ENCODE results near the gene NUP205. TPM values are rescaled to one million over a fixed set of nuclear protein-coding genes. Genes with fewer than 3 reads are reported as not detected.

Gene NUP205
- 100 to 1,000 TPM; 127 to 142 TPM for total RNA-seq

GRCh38 chr7:135557455-135558336, at the start of gene NUP205:
TSS of gene NUP205 (plus strand) at chr7:135557917. CDS start at chr7:135557945, 28 bp downstream.
- ChIA-PET CTCF (interaction anchor here (0.8 to 1.1 kb wide), 4 partner anchors 13 to 276 kb away, joined by 3 read pairs; no protein-coding TSS in a partner anchor), POLR2A (no interaction called here)

GRCh38 chr7:135508883-135509588, 48.7 kb upstream of the NUP205 start:
- ChIA-PET CTCF (interaction anchor here (0.6 to 1.7 kb wide), 3 partner anchors 9 to 233 kb away, joined by 3 to 5 read pairs (median 4); no protein-coding TSS in a partner anchor), POLR2A (no interaction called here)

- POLR2A ChIA-PET: no interaction called here
These were observed 48.2 kb upstream of the NUP205 start for GRCh38 chr7:135509589-135509838.

GRCh38 chr7:135509839-135510591, 47.7 kb upstream of the NUP205 start, which contains the start of gene CNOT4:
TSS of gene CNOT4 (minus strand) at chr7:135510102. CDS start at chr7:135438331, 71,771 bp downstream.
- CTCF ChIA-PET: interaction anchor here (1.3 to 1.7 kb wide), 2 partner anchors 10 to 229 kb away, joined by 3 to 4 read pairs; no protein-coding TSS in a partner anchor
- POLR2A ChIA-PET: no interaction called here

More at GRCh38 chr7:135509589-135509838, 48.2 kb upstream of the NUP205 start:
- CTCF ChIA-PET: interaction anchor here (1.3 to 1.7 kb wide), 2 partner anchors 10 to 229 kb away, joined by 3 to 4 read pairs; no protein-coding TSS in a partner anchor

- CTCF ChIA-PET: interaction anchor here (0.8 to 1.3 kb wide), 3 partner anchors 11 to 29 kb away, joined by 3 read pairs; no protein-coding TSS in a partner anchor
- POLR2A ChIA-PET: no interaction called here
These were observed 47.0 kb upstream of the NUP205 start for GRCh38 chr7:135510592-135511183.

- ChIA-PET CTCF (interaction anchor here (1.0 kb wide), 1 partner anchor 133 kb away, joined by 3 read pairs; no protein-coding TSS in a partner anchor), POLR2A (no interaction called here)
These were observed 45.4 kb upstream of the NUP205 start for GRCh38 chr7:135512135-135512887.

GRCh38 chr7:135514856-135515255, 42.9 kb upstream of the NUP205 start:
- POLR2A ChIA-PET: no interaction called here
- CTCF ChIA-PET: no interaction called here

- CTCF ChIA-PET: no interaction called here
These were observed 40.7 kb upstream of the NUP205 start for GRCh38 chr7:135517060-135517459.

GRCh38 chr7:135518748-135519147, 39.0 kb upstream of the NUP205 start:
- ChIA-PET CTCF (interaction anchor here (0.7 kb wide), 2 partner anchors 134 to 464 kb away, joined by 3 read pairs; no protein-coding TSS in a partner anchor), POLR2A (no interaction called here)

More at GRCh38 chr7:135517060-135517459, 40.7 kb upstream of the NUP205 start:
- POLR2A ChIA-PET: no interaction called here

- ChIA-PET CTCF (interaction anchor here (0.7 kb wide), 2 partner anchors 12 to 66 kb away, joined by 3 to 5 read pairs; no protein-coding TSS in a partner anchor), POLR2A (no interaction called here)
These were observed 38.5 kb upstream of the NUP205 start for GRCh38 chr7:135519233-135519688.

GRCh38 chr7:135519871-135520270, 37.8 kb upstream of the NUP205 start:
- ChIA-PET POLR2A (no interaction called here), CTCF (no interaction called here)

GRCh38 chr7:135522509-135522908, 35.2 kb upstream of the NUP205 start:
- POLR2A ChIA-PET: no interaction called here
- CTCF ChIA-PET: interaction anchor here (0.8 kb wide), 1 partner anchor 11 kb away, joined by 3 read pairs; no protein-coding TSS in a partner anchor

GRCh38 chr7:135523146-135523545, 34.6 kb upstream of the NUP205 start:
- ChIA-PET CTCF (interaction anchor here (0.8 kb wide), 1 partner anchor 12 kb away, joined by 3 read pairs; no protein-coding TSS in a partner anchor), POLR2A (interaction anchor here (1.0 kb wide), 1 partner anchor 14 kb away, joined by 3 read pairs; no protein-coding TSS in a partner anchor)

GRCh38 chr7:135525426-135525825, 32.3 kb upstream of the NUP205 start:
- ChIA-PET CTCF (interaction anchor here (0.7 kb wide), 1 partner anchor 275 kb away, joined by 4 read pairs; no protein-coding TSS in a partner anchor), POLR2A (no interaction called here)

- CTCF ChIA-PET: no interaction called here
- POLR2A ChIA-PET: no interaction called here
These were observed 30.7 kb upstream of the NUP205 start for GRCh38 chr7:135527025-135527424.

GRCh38 chr7:135536150-135536549, 21.6 kb upstream of the NUP205 start:
- ChIA-PET CTCF (interaction anchor here (0.7 kb wide), 1 partner anchor 10 kb away, joined by 4 read pairs; no protein-coding TSS in a partner anchor), POLR2A (no interaction called here)

- ChIA-PET POLR2A (interaction anchor here (1.1 kb wide), 1 partner anchor 14 kb away, joined by 3 read pairs; no protein-coding TSS in a partner anchor), CTCF (no interaction called here)
These were observed 20.3 kb upstream of the NUP205 start for GRCh38 chr7:135537453-135537852.

- CTCF ChIA-PET: no interaction called here
- POLR2A ChIA-PET: interaction anchor here (1.1 kb wide), 1 partner anchor 15 kb away, joined by 3 read pairs; no protein-coding TSS in a partner anchor
These were observed 19.8 kb upstream of the NUP205 start for GRCh38 chr7:135537905-135538304.

Measured in activated CD8-positive, alpha-beta memory T cell treated with anti-CD3 and anti-CD28 coated beads for 36 hours (primary cell).